Astrocyte (in vitro differentiated cells and primary cell): ENCODE results near the gene ATP13A4. TPM values are rescaled to one million over a fixed set of nuclear protein-coding genes. Genes with fewer than 3 reads are reported as not detected.

Experiments
- DNase-seq: peaks from one replicate; pipeline ENCODE4 v3.0.0-alpha.2; 2010; ENCODE audit warnings: low read depth
- FAIRE-seq: peaks from 2 replicates; lab custom pipeline; 2011; peaks lifted over from hg19 to GRCh38; lab: Jason Lieb, UNC
- H2AFZ ChIP-seq: 2 replicates; pipeline ENCODE4 v1.6.0; 2012; ENCODE audit warnings: low read depth, low read length, inconsistent platforms
- H3K27ac ChIP-seq: 2 replicates; pipeline ENCODE4 v1.5.1; 2011; ENCODE audit warnings: low read depth, low read length, inconsistent platforms
- H3K27me3 ChIP-seq: 2 replicates; pipeline ENCODE4 v1.6.0; 2011; ENCODE audit warnings: low read length, inconsistent platforms; ENCODE audit not compliant: insufficient read depth
- H3K36me3 ChIP-seq: 2 replicates; pipeline ENCODE4 v1.5.1; 2011; ENCODE audit warnings: low read length, inconsistent platforms; ENCODE audit not compliant: insufficient read depth
- H3K4me1 ChIP-seq: 2 replicates; pipeline ENCODE4 v1.5.1; 2011; ENCODE audit warnings: low read length, inconsistent platforms; ENCODE audit not compliant: insufficient read depth
- H3K4me2 ChIP-seq: 2 replicates; pipeline ENCODE4 v1.6.0; 2012; ENCODE audit warnings: low read length, inconsistent platforms
- H3K4me3 ChIP-seq: 2 replicates; pipeline ENCODE4 v1.5.1; 2011; ENCODE audit warnings: low read depth, mild to moderate bottlenecking, low read length, inconsistent platforms; ENCODE audit not compliant: insufficient read depth
- H3K79me2 ChIP-seq: 2 replicates; pipeline ENCODE4 v1.6.0; 2012; ENCODE audit warnings: mild to moderate bottlenecking, low read length, inconsistent platforms; ENCODE audit not compliant: insufficient read depth
- H3K9ac ChIP-seq: 2 replicates; pipeline ENCODE4 v1.6.0; 2012; ENCODE audit warnings: mild to moderate bottlenecking, low read length, inconsistent platforms
- H3K9me3 ChIP-seq: 2 replicates; pipeline ENCODE4 v1.5.1; 2012; ENCODE audit warnings: low read depth, mild to moderate bottlenecking, low read length, inconsistent platforms; ENCODE audit not compliant: insufficient read depth
- H4K20me1 ChIP-seq: 2 replicates; pipeline ENCODE4 v1.6.0; 2012; ENCODE audit warnings: low read length, inconsistent platforms; ENCODE audit not compliant: insufficient read depth
- H3K27ac Mint-ChIP-seq: one replicate; pipeline ENCODE4 v1.8.0; 2021; ENCODE audit warnings: mild to moderate bottlenecking, mixed read lengths; ENCODE audit not compliant: unreplicated experiment
- H3K27me3 Mint-ChIP-seq: one replicate; pipeline ENCODE4 v1.8.0; 2021; ENCODE audit warnings: low read depth, mixed read lengths; ENCODE audit not compliant: unreplicated experiment
- H3K36me3 Mint-ChIP-seq: one replicate; pipeline ENCODE4 v1.8.0; 2021; ENCODE audit warnings: low read depth, mixed read lengths; ENCODE audit not compliant: unreplicated experiment
- H3K4me1 Mint-ChIP-seq: one replicate; pipeline ENCODE4 v1.8.0; 2021; ENCODE audit warnings: low read depth, mixed read lengths; ENCODE audit not compliant: unreplicated experiment
- H3K4me3 Mint-ChIP-seq: one replicate; pipeline ENCODE4 v1.8.0; 2021; ENCODE audit warnings: mild to moderate bottlenecking, moderate library complexity, mixed read lengths; ENCODE audit not compliant: unreplicated experiment
- H3K9me3 Mint-ChIP-seq: one replicate; pipeline ENCODE4 v1.8.0; 2021; ENCODE audit warnings: mild to moderate bottlenecking, mixed read lengths; ENCODE audit not compliant: unreplicated experiment
- CTCF ChIP-seq: IDR thresholded peaks from 2 replicates; pipeline ENCODE4 v1.5.1; 2011; ENCODE audit warnings: low read depth, mild to moderate bottlenecking, inconsistent platforms, low read length, moderate library complexity; ENCODE audit not compliant: insufficient read depth
- EZH2 ChIP-seq: IDR thresholded peaks from 2 replicates; pipeline ENCODE4 v1.6.1; 2012; ENCODE audit warnings: mild to moderate bottlenecking, low read length, inconsistent platforms; ENCODE audit not compliant: insufficient read depth
- total RNA-seq: library from RNA; stranded (reverse); gene quantifications from 2 replicates; pipeline ENCODE4 v1.2.1, GENCODE V29; 2021

Gene ATP13A4
- total RNA-seq, 1 donor from 2014 or later = 0.34 TPM

- no peak for FAIRE-seq
- no peaks in the 10 kb centered on the region for H3K9me3 ChIP-seq
- Mint-ChIP-seq H3K4me3 (no peak overlapping the region), H3K9me3 (no peaks in the 10 kb centered on the region), H3K4me1 (peaks cover 19% of the 10 kb centered on the region), H3K27ac (peak overlapping the region; percentile 56), H3K27me3 (peaks cover 5% of the 10 kb centered on the region), H3K36me3 (no peaks in the 10 kb centered on the region)
- H3K4me3 ChIP-seq = no peak overlapping the region
- no peak overlapping the region for H3K9ac ChIP-seq
- no peak for DNase-seq
- H2AFZ ChIP-seq = no peak overlapping the region
- no peaks in the 10 kb centered on the region for H3K4me1 ChIP-seq
- no peaks in the 10 kb centered on the region for H3K36me3 ChIP-seq
- TF ChIP-seq EZH2 (no peak), CTCF (no peak)
- no peaks in the 10 kb centered on the region for H3K79me2 ChIP-seq
- H3K4me2 ChIP-seq = no peak overlapping the region
- H4K20me1 ChIP-seq = no peaks in the 10 kb centered on the region
- H3K27me3 ChIP-seq = no peaks in the 10 kb centered on the region
- H3K27ac ChIP-seq = no peak overlapping the region
Measured at GRCh38 chr3:193507566-193507965, 47.1 kb downstream of the ATP13A4 start.

GRCh38 chr3:193506921-193507320, 47.8 kb downstream of the ATP13A4 start:
- DNase-seq = no peak
- Mint-ChIP-seq H3K9me3 (no peaks in the 10 kb centered on the region), H3K27me3 (peaks cover 7% of the 10 kb centered on the region), H3K4me1 (peaks cover 19% of the 10 kb centered on the region), H3K27ac (no peak overlapping the region), H3K4me3 (no peak overlapping the region), H3K36me3 (no peaks in the 10 kb centered on the region)
- H3K4me3 ChIP-seq = no peak overlapping the region
- TF ChIP-seq CTCF (no peak), EZH2 (no peak)
- H3K79me2 ChIP-seq = no peaks in the 10 kb centered on the region
- H3K27me3 ChIP-seq = no peaks in the 10 kb centered on the region
- FAIRE-seq = no peak
- no peak overlapping the region for H3K4me2 ChIP-seq
- H3K27ac ChIP-seq = no peak overlapping the region
- H4K20me1 ChIP-seq = no peaks in the 10 kb centered on the region
- H3K4me1 ChIP-seq = no peaks in the 10 kb centered on the region
- no peak overlapping the region for H3K9ac ChIP-seq
- H3K36me3 ChIP-seq = no peaks in the 10 kb centered on the region
- H2AFZ ChIP-seq = no peak overlapping the region
- no peaks in the 10 kb centered on the region for H3K9me3 ChIP-seq

GRCh38 chr3:193502871-193503270, 51.8 kb downstream of the ATP13A4 start:
- Mint-ChIP-seq H3K9me3 (no peaks in the 10 kb centered on the region), H3K27me3 (peaks cover 9% of the 10 kb centered on the region)
- H3K9ac ChIP-seq = no peak overlapping the region

More at GRCh38 chr3:193502871-193503270, 51.8 kb downstream of the ATP13A4 start:
- no peak overlapping the region for H3K4me3 ChIP-seq
- Mint-ChIP-seq H3K4me1 (peaks cover 12% of the 10 kb centered on the region), H3K27ac (no peak overlapping the region), H3K4me3 (no peak overlapping the region), H3K36me3 (no peaks in the 10 kb centered on the region)
- H2AFZ ChIP-seq = no peak overlapping the region
- no peaks in the 10 kb centered on the region for H3K79me2 ChIP-seq
- no peak for TF ChIP-seq CTCF
- no peak for TF ChIP-seq EZH2
- no peaks in the 10 kb centered on the region for H4K20me1 ChIP-seq
- H3K27me3 ChIP-seq = no peaks in the 10 kb centered on the region
- FAIRE-seq (no peak), DNase-seq (no peak)
- H3K27ac ChIP-seq = no peak overlapping the region
- no peak overlapping the region for H3K4me2 ChIP-seq
- H3K9me3 ChIP-seq = no peaks in the 10 kb centered on the region
- H3K36me3 ChIP-seq = no peaks in the 10 kb centered on the region
- no peaks in the 10 kb centered on the region for H3K4me1 ChIP-seq
